ENCODE results near the gene ABCC6.
"Not testable (repeated sequence)": the region's sequence is repeated elsewhere in the genome, so short reads cannot be mapped to it uniquely, and the experiment has no call there.

Gene ABCC6

DNA sequence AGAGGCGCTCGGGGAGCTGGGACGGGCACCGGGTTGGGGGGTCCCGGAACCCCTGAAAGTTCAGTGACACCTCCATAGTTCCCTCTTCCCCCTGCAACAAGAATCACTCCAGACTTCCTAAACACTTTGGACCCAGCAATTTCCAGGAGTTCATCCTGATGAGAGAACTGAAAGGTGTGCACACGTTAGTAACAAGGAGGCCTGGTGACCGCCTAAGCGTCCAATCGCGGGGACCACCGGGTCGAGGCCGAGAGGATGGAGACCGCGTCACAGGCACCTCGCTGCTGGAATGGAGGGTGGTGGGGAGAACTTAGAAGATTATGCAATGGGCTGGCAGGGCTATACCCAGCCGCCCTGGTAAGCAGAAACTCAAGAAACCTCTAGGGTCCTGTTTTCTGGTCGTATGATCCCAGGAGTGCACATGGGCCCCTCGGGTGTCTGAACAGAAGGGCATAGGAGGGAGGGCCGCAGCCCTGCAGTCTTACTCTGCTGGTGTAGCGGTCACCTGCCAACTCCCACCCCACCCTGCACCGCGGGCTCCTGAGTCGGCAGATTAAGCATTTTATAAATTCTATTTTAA lies 458 bp upstream of the ABCC6 start:
- not testable (repeated sequence) for DNase-seq (ENCODE audit: low read depth in 2 of 2, low spot score in 1 of 2)

GRCh38 chr16:16221382-16221781 lies 1.9 kb downstream of the ABCC6 start:
- not testable (repeated sequence) for DNase-seq (ENCODE audit: low read depth in 2 of 2, low spot score in 1 of 2)

DNA sequence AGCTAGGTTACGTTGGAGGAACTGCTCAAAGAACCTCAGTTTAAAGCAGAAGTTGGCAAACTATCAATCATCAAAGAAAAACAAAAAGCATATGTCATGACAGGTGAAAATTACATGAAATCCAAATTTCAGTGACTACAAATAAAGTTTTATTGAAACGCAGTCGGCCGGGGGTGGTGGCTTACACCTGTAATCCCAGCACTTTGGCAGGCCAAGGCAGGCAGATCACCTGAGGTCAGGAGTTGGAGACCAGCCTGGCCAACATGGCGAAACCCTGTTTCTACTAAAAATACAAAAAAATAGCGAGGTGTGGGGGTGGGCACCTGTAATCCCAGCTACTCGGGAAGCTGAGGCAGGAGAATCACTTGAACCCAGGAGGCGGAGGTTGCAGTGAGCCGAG lies 2.8 kb downstream of the ABCC6 start:
- DNase-seq (ENCODE audit: low read depth in 2 of 2, low spot score in 1 of 2), result not testable (repeated sequence)

- DNase-seq (ENCODE audit: low read depth in 2 of 2, low spot score in 1 of 2), result not testable (repeated sequence)
Observed at GRCh38 chr16:16218787-16219186, 4.5 kb downstream of the ABCC6 start.

DNA sequence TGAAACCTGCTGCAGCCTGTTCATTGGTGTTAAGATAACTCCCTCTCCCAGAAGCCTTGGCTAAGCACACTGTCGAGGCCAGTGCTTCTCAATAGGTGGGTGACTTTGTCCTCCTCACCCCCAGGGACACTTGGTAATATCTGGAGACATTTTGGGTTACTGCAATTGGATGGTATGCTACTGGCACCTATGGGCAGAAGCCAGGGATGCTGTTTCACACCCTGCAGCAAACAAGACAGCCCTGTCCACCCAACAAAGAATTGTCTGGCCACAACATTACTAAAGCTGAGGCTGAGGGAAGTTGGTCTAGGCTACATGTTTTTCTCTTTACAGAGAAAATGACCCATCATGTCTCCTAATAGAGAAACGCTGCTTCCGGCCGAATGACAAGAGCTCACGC lies 4.9 kb downstream of the ABCC6 start:
- not testable (repeated sequence) for DNase-seq (ENCODE audit: low read depth in 2 of 2, low spot score in 1 of 2)

DNA sequence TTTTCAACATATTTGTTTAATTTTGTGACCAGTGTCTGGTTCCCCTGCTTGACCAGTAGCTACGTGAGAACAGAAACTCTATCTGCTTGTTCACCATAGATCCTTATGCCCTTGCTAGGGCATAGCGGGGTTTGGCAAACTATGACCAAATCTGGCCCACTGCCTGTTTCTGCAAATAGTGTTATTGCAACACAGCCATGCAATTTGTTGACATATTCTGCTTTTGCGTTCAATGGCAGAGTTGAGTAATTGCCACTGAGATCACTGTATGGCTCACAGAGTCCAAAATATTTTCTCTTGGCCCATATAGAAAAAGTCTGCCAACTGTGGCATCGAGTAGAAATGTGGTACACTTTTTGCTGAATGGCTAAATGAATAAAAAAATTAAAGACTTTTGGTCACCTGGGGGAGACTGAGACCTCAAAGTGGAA lies 9.4 kb downstream of the ABCC6 start:
- not testable (repeated sequence) for DNase-seq (ENCODE audit: low read depth in 2 of 2, low spot score in 1 of 2)

DNA sequence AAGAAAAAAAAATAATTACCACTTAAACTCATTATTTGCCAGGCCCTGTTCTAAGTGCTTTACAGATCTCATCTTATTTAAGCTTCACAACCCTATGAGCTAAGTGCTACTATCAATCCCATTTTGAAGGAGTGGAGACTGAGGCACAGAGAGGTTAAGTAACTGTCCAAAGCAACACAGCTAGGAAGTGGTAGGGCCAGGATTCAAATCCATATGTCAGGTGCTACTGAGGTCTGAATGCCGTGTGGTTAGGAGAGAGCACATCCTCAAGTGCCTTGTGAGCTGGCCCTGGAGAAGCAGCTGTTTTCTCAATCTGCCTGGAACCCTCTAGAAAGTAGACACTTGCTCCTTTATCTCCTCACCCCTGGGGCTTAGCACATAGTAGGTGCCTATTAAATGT lies 11.9 kb downstream of the ABCC6 start:
- not testable (repeated sequence) for DNase-seq (ENCODE audit: low read depth in 2 of 2, low spot score in 1 of 2)

- DNase-seq (ENCODE audit: low read depth in 2 of 2, low spot score in 1 of 2), result not testable (repeated sequence)
Observed at GRCh38 chr16:16208461-16208860, 14.8 kb downstream of the ABCC6 start.

DNA sequence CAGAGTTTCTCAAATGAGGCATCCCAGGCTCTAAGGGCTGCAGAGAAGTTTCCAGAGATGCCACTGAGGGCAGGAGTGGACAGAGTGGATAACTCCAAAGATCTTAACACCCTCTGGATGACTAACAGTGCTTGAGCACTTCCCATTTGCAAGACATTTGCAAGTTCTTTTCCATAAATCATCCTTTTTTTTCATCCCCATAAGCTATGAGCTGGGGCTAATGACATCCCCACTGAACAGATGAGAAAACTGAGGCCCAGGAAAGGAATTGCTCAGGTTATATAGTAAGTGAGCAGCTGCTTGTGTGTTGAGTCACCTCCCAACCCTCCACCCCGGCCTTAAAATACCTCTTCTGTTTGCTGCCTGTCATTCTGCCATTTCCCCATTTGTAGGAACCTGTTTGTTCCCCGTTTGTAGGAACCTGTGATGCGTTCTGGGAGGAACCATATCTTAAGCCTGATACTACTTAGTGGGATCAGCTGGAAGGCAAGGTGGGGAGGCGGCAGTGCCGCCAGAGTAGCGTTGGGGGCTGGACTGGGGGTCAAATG lies 15.4 kb downstream of the ABCC6 start:
- DNase-seq (ENCODE audit: low read depth in 2 of 2, low spot score in 1 of 2), result not testable (repeated sequence)

- DNase-seq (ENCODE audit: low read depth in 2 of 2, low spot score in 1 of 2), result not testable (repeated sequence)
Observed at GRCh38 chr16:16207097-16207786, 16.1 kb downstream of the ABCC6 start.

GRCh38 chr16:16205864-16206263 lies 17.4 kb downstream of the ABCC6 start:
- not testable (repeated sequence) for DNase-seq (ENCODE audit: low read depth in 2 of 2, low spot score in 1 of 2)

GRCh38 chr16:16204552-16204951 lies 18.7 kb downstream of the ABCC6 start:
- DNase-seq (ENCODE audit: low read depth in 2 of 2, low spot score in 1 of 2), result not testable (repeated sequence)

GRCh38 chr16:16203494-16203893 lies 19.8 kb downstream of the ABCC6 start:
- DNase-seq (ENCODE audit: low read depth in 2 of 2, low spot score in 1 of 2), result not testable (repeated sequence)

GRCh38 chr16:16202400-16203143 lies 20.7 kb downstream of the ABCC6 start:
- DNase-seq (ENCODE audit: low read depth in 2 of 2, low spot score in 1 of 2), result not testable (repeated sequence)

GRCh38 chr16:16201880-16202279 lies 21.4 kb downstream of the ABCC6 start:
- not testable (repeated sequence) for DNase-seq (ENCODE audit: low read depth in 2 of 2, low spot score in 1 of 2)

- DNase-seq (ENCODE audit: low read depth in 2 of 2, low spot score in 1 of 2), result not testable (repeated sequence)
Observed at GRCh38 chr16:16200391-16200790, 22.9 kb downstream of the ABCC6 start.

DNA sequence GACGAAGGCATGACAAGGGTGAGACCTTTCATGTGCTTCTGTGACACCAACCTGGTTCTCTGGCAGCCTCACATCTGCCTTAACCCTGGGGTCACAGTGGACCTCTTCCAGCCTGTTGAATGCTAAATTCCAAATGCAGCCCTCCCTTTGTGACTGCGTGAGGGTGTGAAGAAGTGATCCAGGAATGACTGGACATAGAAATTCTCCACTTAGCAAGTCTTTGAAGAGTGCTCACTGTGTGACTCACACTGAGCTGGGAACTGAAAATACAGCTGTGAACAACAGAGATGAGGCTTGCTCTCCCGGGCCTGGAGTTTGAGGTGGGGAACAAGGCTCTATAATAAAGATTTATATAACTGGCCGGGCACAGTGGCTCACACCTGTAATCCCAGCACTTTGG lies 23.9 kb downstream of the ABCC6 start:
- not testable (repeated sequence) for DNase-seq (ENCODE audit: low read depth in 2 of 2, low spot score in 1 of 2)

DNA sequence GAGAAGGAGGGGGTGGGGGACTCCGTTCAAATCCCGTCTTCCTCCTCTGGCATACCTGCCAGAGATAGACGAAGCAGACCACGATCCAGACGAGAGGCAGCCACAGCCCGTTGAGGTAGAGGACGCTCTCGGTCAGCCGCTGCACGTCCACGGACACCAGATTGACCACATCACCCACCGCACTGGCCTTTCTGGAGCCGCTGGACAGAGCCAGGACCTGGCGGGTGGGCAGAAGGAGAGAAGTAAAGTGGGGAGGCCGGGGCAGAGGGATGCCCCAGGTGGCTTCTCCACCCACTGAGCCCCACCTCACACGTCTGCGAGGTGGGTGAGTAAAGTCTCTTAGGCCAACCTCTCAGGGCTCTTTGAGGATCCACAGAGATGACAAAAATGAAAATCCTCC lies 25.3 kb downstream of the ABCC6 start:
- no peak for DNase-seq (ENCODE audit: low read depth in 2 of 2, low spot score in 1 of 2)

GRCh38 chr16:16197331-16197730 lies 26.0 kb downstream of the ABCC6 start:
- DNase-seq (ENCODE audit: low read depth in 2 of 2, low spot score in 1 of 2), result no peak

- DNase-seq (ENCODE audit: low read depth in 2 of 2, low spot score in 1 of 2), result no peak
Observed at GRCh38 chr16:16196099-16196498, 27.2 kb downstream of the ABCC6 start.

- DNase-seq (ENCODE audit: low read depth in 2 of 2, low spot score in 1 of 2), result no peak
Observed at GRCh38 chr16:16191493-16192167, 31.7 kb downstream of the ABCC6 start.
